Measurements from ENCODE around the gene TREML2.

DNA sequence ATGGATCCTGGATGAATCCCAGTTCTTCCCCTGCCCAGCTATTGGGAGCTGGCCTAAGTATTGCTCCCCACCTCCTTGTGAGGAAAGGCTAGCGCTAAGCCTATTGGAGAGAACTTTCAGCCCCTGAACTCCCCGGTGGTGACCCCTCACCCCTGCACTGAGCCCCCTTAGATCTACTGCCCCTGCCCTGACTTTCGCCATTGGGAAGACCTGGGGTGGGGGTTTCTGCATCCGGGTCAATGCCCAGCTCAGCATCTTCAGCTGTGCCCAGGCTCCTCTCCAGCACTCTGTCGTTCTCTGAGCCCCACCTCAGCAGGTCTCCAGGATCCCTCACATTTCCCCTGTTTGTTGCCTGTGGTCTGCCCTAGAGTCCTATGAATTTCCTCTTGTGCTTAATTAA is 36.2 kb upstream of the TREML2 start:
- TF ChIP-seq, protein P1, sequence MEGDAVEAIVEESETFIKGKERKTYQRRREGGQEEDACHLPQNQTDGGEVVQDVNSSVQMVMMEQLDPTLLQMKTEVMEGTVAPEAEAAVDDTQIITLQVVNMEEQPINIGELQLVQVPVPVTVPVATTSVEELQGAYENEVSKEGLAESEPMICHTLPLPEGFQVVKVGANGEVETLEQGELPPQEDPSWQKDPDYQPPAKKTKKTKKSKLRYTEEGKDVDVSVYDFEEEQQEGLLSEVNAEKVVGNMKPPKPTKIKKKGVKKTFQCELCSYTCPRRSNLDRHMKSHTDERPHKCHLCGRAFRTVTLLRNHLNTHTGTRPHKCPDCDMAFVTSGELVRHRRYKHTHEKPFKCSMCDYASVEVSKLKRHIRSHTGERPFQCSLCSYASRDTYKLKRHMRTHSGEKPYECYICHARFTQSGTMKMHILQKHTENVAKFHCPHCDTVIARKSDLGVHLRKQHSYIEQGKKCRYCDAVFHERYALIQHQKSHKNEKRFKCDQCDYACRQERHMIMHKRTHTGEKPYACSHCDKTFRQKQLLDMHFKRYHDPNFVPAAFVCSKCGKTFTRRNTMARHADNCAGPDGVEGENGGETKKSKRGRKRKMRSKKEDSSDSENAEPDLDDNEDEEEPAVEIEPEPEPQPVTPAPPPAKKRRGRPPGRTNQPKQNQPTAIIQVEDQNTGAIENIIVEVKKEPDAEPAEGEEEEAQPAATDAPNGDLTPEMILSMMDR (IDR thresholded peaks at IDR 0.05; ENCODE audit: low read depth, low read length), result no peak
- no peak for TF ChIP-seq POLR2A (IDR thresholded peaks at IDR 0.05; ENCODE audit: extremely low read depth, insufficient read length)
- TF ChIP-seq, protein P2, sequence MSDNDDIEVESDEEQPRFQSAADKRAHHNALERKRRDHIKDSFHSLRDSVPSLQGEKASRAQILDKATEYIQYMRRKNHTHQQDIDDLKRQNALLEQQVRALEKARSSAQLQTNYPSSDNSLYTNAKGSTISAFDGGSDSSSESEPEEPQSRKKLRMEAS (IDR thresholded peaks at IDR 0.05; ENCODE audit: low read depth, low read length), result no peak
- no peak for TF ChIP-seq MYC (IDR thresholded peaks at IDR 0.05; ENCODE audit: low read depth, low read length)

All from NB4 (cell line).